Lower lobe of right lung (tissue), 2 donors: ENCODE measurements around the gene DDR2. TPM values are rescaled to one million over a fixed set of nuclear protein-coding genes. Genes with fewer than 3 reads are reported as not detected.

Experiments
- ATAC-seq, 2 donors: fragments of 200-7000 bp; cut with Tn5 transposase; one replicate each; pipeline ENCODE4 v1.9.1; 2020 to 2022; ENCODE audit warnings: mild to moderate bottlenecking in 2 of 2, moderate library complexity in 2 of 2
- DNase-seq: peaks from one replicate; pipeline ENCODE4 v3.0.0-alpha.2; 2020
- H3K27ac ChIP-seq: fragments of 200-600 bp; one replicate; pipeline ENCODE4 v1.8.0; 2022
- H3K27me3 ChIP-seq: fragments of 200-600 bp; one replicate; pipeline ENCODE4 v1.8.0; 2022; ENCODE audit warnings: low read depth
- H3K36me3 ChIP-seq: fragments of 200-600 bp; one replicate; pipeline ENCODE4 v1.8.0; 2022; ENCODE audit warnings: mild to moderate bottlenecking
- H3K4me1 ChIP-seq: fragments of 200-600 bp; one replicate; pipeline ENCODE4 v1.8.0; 2022
- H3K4me3 ChIP-seq: fragments of 200-600 bp; one replicate; pipeline ENCODE4 v1.8.0; 2022; ENCODE audit warnings: mild to moderate bottlenecking
- H3K9me3 ChIP-seq: fragments of 200-600 bp; one replicate; pipeline ENCODE4 v1.8.0; 2022
- intact Hi-C: fragments of 100-400 bp; cut with DNase I; formaldehyde crosslinking; loops from one replicate; pipeline ENCODE4 v1.11.0; 2022
- total RNA-seq: library from RNA; stranded (reverse); fragmentation: NEBNext Ultra II Directional; extraction: Animal tissue kit (Norgen Biotek cat#: 25700); gene quantifications from one replicate; pipeline ENCODE4 v1.2.1, GENCODE V29; 2021
- TF ChIP-seq, protein P1 (sequence below): fragments of 200-600 bp; IDR thresholded peaks from one replicate; pipeline ENCODE4 v1.8.0; 2022; ENCODE audit warnings: antibody characterized with exemption, mild to moderate bottlenecking
- donor health status: DM: no; HTN: yes; CAD: no; lungs with severe emphysema.

The DDR2 gene
- total RNA-seq, 1 donor from 2014 or later: 47.0 TPM

DNA sequence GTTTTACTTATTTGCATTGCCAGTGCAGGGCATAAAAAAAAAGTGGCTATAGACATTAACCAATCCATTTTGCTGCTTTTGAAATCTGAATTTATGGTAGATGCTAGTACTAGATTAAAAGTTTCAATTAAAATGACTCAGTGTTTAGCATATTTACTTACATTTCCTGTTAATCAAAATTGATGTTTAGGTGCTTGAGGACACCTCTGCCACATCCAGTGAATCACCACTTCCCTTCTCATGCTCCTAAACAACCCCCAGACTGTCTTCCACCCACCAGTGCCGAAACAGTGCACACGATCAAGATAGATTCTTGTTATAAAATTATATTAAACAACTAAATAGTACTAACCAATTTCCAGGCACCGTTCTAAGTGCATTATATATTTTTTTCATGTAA is 191.0 kb downstream of the DDR2 start:
- TF ChIP-seq, protein P1, sequence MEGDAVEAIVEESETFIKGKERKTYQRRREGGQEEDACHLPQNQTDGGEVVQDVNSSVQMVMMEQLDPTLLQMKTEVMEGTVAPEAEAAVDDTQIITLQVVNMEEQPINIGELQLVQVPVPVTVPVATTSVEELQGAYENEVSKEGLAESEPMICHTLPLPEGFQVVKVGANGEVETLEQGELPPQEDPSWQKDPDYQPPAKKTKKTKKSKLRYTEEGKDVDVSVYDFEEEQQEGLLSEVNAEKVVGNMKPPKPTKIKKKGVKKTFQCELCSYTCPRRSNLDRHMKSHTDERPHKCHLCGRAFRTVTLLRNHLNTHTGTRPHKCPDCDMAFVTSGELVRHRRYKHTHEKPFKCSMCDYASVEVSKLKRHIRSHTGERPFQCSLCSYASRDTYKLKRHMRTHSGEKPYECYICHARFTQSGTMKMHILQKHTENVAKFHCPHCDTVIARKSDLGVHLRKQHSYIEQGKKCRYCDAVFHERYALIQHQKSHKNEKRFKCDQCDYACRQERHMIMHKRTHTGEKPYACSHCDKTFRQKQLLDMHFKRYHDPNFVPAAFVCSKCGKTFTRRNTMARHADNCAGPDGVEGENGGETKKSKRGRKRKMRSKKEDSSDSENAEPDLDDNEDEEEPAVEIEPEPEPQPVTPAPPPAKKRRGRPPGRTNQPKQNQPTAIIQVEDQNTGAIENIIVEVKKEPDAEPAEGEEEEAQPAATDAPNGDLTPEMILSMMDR: no peak
- DNase-seq: no peak
- H3K4me3 ChIP-seq: no peak overlapping the region
- peaks cover 9% of the 10 kb centered on the region for H3K4me1 ChIP-seq
- no peak overlapping the region for H3K27ac ChIP-seq
- no peak for ATAC-seq
- H3K36me3 ChIP-seq: no peaks in the 10 kb centered on the region
- no peaks in the 10 kb centered on the region for H3K9me3 ChIP-seq
- H3K27me3 ChIP-seq: peaks cover 34% of the 10 kb centered on the region
- intact Hi-C loops: no loop called here

DNA sequence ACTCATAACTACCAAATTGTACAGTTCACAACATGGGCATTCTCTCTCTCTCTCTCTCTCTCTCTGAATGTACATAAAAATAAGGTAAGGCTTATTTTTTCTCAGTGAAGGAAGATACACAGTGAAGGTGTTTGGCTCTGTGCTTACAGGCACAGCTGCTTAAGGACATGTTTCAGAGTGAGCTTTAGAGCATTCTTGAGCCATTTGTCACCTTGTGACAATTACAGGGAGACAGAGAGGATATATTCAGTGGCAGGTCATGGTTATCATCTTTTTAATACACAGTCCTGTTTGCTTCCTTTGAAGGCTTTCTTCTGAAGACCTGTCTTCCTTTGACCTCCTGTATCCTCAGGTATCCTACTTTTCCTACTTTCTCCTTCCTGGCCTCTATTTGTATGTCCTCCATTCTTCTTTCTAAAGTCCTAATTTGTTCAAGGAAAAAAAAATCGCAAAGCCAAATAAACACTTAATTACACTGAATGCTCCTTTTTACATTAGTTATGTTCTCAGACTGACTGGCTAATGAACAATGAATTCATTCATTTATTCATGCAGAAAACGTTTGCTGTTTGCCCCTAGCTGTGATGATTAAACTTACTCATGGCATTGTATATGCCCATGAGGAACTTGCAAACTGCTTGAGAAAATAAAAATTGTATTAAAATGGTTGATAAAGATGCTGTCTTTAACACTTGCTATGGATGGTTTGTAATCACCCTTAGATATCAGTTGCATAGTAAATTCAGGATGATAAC is 191.7 kb downstream of the DDR2 start:
- Histone ChIP-seq H3K27me3 (peaks cover 34% of the 10 kb centered on the region), H3K36me3 (no peaks in the 10 kb centered on the region), H3K4me1 (peaks cover 9% of the 10 kb centered on the region), H3K9me3 (no peaks in the 10 kb centered on the region), H3K27ac (no peak overlapping the region), H3K4me3 (no peak overlapping the region)
- TF ChIP-seq, protein P1: no peak
- DNase-seq: no peak
- no peak for ATAC-seq
- intact Hi-C loops: no loop called here

DNA sequence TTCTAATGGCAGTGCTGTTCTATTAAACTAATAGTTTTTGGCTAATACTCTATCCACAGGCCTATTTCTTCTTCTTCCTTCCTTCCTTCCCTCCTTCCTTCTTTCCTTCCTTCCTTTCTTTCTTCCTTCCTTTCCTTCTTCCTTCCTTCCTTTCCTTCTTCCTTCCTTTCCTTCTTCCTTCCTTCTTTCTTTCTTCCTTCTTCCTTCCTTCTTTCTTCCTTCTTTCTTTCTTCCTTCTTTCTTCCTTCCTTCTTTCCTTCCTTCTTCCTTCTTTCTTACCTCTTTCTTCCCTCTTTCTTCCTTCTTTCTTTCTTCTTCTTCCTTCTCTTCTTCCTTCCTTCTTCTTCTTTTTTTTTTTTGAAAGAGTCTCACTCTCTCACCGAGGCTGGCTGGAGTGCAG is 197.0 kb downstream of the DDR2 start:
- no peak overlapping the region for H3K4me3 ChIP-seq
- ATAC-seq: no peak

DNA sequence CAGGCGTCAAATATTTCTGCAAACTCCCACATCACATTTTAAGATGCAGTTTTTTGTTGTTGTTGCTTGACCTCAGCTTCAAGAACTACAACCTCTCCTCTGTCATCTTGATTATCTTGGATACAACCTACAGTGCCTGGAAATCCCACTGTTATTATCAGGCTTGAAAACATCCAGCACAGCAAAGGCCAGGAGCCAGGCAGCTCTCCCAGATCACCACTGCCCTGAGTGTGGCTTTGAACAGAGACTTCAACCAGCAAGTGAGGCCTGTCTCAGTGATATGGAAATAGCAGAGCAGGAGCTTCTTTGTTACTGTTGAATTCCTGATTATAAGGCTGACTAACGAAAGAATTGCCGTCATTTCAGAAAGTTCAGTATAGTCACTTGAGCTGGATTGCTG is 200.2 kb downstream of the DDR2 start:
- H3K4me3 ChIP-seq: no peak overlapping the region
- no peaks in the 10 kb centered on the region for H3K4me1 ChIP-seq
- no peak for DNase-seq
- ATAC-seq: no peak
- H3K36me3 ChIP-seq: no peaks in the 10 kb centered on the region
- H3K27me3 ChIP-seq: no peaks in the 10 kb centered on the region
- no peak overlapping the region for H3K27ac ChIP-seq
- no peaks in the 10 kb centered on the region for H3K9me3 ChIP-seq
- TF ChIP-seq, protein P1: no peak
- intact Hi-C loops: no loop called here

More for the DNA sequence above, 197.0 kb downstream of the DDR2 start:
- intact Hi-C loops: no loop called here
- TF ChIP-seq, protein P1: no peak
- no peaks in the 10 kb centered on the region for H3K9me3 ChIP-seq
- DNase-seq: no peak
- H3K27me3 ChIP-seq: peaks cover 17% of the 10 kb centered on the region
- H3K4me1 ChIP-seq: no peaks in the 10 kb centered on the region
- no peak overlapping the region for H3K27ac ChIP-seq
- no peaks in the 10 kb centered on the region for H3K36me3 ChIP-seq

DNA sequence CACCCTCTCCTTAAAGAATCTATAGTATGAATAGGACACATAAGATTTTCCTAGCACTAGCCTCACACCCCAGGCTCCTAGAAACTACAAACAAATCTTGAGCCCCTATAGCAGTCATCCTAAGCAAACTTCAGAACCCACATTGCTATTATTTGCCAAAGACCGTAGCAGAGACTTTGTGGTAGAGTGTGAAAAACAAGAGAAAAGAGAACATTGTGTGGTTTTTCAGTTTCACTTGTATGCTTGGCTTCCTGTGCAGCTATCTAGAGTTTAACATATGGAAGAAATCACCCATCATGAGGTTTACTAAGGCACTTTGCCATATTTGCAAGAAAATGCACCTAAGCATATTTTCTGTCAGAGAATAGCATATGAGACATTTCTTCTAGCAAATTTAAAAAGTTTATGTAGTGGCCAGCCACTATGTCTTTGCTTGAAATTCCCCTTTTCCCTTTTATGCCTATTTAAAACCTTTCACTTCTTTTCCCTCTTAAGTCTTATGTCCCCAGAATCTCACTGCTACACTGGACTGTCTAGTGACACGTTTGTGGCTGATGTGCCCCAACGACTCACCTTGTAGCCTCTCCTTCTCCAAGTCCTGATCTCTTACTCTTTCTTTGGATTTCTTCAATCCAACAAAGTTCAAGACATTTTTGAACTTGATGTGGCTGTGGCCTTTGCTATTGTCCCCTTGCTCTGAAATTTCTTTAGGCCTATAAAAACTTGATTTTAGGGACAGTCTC is 203.1 kb downstream of the DDR2 start:
- Histone ChIP-seq H3K27me3 (no peaks in the 10 kb centered on the region), H3K4me3 (no peak overlapping the region), H3K36me3 (no peaks in the 10 kb centered on the region), H3K4me1 (no peaks in the 10 kb centered on the region), H3K27ac (no peak overlapping the region), H3K9me3 (peaks cover 12% of the 10 kb centered on the region)
- intact Hi-C loops: no loop called here
- no peak for ATAC-seq
- TF ChIP-seq, protein P1: no peak
- no peak for DNase-seq

Other genes with a start within 250 kb of the DDR2 start
- 1.9 TPM for gene SH2D1B, start 220.3 kb upstream of the DDR2 start, total RNA-seq
- gene UHMK1, start 134.6 kb upstream of the DDR2 start, total RNA-seq: 56.4 TPM
- gene UAP1, start 70.7 kb upstream of the DDR2 start, total RNA-seq: 29.4 TPM
- 25.0 TPM for gene HSD17B7, start 158.2 kb downstream of the DDR2 start, total RNA-seq
- 5.2 TPM for gene CCDC190, start 228.7 kb downstream of the DDR2 start, total RNA-seq